HG03064 (cell line): ENCODE measurements around the gene WDR59.
"Not testable (repeated sequence)": the region's sequence is repeated elsewhere in the genome, so short reads cannot be mapped to it uniquely, and the experiment has no call there.

Experiments
- ATAC-seq: cut with Tn5 transposase; IDR thresholded peaks from one replicate; pipeline ENCODE4 v1.9.1; 2021; ENCODE audit warnings: low read depth; ENCODE audit not compliant: unreplicated experiment

WDR59 gene

DNA sequence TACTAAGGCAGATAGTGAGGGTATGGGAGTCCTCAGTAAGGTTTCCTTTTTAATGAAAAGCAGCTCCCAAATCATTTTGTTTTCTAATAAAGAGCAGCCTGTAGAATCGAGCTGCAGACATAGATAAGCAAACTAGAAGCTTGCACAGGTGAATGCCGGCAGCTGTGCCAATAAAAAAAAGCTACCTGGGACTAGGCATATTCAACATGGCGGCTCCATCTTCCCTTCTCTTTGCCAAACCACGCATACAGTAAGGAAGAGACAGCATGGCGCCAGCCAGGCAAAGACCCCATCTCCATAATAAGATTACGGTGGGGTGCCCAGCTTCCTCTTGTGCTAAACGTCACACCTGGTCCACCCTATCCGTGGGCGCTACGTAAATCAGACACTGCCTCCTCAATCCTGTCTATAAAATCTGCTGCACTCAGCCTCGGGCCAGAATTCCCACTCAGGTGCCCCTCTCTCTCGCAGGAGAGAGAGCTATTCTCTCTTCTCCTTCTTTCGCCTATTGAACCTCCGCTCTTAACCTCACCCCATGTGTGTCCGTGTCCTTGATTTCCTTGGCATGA, 117.6 kb downstream of the WDR59 start:
- ATAC-seq: no peak

DNA sequence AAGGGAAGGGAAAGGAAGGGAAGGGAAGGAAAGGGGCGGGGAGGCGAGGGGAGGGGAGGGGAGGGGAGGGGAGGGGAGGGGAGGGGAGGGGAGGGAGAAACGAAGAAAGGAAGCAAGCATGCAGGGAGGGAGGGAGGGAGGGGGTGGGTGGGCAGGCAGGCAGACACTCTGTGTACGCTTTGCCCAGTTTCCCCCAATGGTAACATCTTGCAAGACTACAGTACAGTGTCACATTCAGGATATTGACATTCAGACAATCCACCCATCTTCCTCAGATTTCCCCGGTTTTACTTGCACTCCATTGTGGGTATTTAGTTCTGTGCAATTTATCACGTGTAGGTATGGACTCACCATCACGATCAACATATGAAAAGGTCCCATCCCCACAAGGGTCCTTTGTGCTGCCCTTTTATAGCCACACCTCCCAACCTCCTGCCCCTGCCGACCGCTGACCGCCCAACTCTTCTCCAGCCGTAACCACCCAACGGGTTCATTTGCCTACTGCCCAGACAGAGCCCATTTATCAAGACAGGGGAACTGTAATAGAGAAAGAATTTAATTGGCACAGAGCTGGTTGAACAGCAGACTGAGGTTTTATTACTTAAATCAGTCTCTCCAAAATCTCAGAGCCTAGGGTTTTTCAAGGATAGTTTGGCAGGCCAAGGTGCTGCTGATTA, 118.9 kb downstream of the WDR59 start:
- ATAC-seq: no peak

DNA sequence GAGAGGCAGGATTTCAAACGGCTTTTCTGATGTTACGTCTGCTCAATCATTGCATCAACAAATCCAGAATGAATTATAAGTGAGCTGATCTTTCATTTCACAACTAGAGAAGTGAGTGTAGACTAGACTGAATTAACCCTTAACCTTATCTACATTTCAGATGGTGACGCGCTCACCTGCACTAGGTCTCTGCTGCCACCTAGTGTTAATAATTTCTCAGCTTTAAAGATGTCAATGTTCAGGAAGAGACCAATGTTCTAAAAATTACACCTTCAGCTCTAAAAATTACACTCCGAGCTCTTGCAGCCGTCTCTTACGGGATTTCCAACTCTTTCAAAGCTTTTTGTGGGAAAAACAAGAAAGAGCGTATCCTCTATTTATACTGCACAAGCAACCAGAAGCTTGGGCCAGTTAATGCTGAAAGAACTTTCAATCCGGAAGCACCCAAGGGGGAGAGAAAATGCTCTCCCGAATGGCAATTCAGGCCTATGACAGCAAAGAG, 122.1 kb downstream of the WDR59 start:
- ATAC-seq: no peak

DNA sequence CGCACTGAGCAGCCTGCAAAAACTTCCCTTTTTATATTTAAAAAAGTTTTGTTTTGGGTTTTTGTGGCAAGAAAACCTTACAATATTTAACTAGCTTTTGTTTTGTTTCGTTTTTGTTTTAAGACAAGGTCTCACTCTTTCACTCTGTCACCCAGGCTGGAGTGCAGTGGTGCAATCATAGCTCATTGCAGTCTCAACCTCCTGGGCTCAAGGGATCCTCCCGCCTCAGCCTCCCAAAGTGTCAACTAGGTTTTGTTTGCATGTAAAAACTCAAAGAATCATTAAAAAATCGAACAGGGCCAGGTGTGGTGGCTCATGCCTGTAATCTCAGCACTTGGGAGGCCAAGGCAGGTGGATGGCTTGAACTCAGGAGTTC, 132.4 kb downstream of the WDR59 start:
- ATAC-seq: no peak

DNA sequence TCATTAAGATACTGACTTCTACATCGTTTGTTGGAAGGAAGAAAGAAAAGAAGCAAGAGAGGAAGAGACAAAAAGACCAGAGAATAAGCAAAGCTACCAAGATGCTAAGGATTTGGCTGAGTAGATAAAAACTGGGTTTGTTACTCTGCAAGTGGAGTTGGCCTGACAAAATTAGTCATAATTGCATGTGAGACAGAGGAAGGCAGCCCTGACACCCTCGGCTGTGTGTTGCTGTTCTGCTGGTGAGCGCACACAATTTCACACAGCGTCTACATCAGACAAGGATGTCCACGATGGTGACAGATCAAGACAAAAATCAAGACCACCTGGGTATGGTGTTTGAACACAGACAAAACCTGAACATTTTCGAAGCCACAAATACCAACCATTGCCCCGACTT, 134.9 kb downstream of the WDR59 start:
- no peak for ATAC-seq

DNA sequence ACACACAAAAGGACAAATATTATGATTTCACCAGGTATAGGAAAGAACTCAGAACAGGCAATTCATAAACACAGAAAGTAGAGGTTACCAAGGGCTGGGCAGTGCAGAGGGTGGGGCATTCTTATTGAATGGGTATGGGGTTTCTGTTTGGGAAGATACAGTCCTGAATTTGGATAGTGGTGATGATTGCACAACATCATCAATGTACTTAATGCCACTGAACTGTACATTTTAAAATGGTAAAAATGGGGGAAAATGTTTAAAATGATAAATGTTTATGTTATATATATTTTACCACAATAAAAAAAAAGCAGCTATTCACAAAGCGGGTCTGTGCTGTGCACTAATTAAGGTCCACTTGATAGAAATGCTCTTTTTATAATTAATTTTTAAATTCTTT, 137.7 kb downstream of the WDR59 start:
- ATAC-seq: no peak

DNA sequence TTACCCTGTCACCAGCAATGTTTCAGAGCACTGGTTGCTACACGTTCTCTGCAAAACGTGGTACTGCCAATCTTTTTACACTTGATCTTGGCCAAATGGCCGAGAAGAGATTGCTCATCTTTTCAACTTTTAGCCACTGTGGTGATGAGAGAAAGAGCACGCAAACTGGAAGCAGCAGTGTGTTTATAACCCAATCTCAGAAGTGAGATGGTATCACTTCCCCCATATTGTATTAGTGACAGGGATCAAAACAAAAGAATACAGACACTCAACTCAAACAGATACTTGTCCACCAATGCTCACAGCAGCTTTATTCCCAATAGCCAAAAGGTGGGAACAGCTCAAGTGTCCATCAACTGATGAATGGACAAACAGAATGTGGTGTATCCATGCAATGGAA, 138.2 kb downstream of the WDR59 start:
- no peak for ATAC-seq

DNA sequence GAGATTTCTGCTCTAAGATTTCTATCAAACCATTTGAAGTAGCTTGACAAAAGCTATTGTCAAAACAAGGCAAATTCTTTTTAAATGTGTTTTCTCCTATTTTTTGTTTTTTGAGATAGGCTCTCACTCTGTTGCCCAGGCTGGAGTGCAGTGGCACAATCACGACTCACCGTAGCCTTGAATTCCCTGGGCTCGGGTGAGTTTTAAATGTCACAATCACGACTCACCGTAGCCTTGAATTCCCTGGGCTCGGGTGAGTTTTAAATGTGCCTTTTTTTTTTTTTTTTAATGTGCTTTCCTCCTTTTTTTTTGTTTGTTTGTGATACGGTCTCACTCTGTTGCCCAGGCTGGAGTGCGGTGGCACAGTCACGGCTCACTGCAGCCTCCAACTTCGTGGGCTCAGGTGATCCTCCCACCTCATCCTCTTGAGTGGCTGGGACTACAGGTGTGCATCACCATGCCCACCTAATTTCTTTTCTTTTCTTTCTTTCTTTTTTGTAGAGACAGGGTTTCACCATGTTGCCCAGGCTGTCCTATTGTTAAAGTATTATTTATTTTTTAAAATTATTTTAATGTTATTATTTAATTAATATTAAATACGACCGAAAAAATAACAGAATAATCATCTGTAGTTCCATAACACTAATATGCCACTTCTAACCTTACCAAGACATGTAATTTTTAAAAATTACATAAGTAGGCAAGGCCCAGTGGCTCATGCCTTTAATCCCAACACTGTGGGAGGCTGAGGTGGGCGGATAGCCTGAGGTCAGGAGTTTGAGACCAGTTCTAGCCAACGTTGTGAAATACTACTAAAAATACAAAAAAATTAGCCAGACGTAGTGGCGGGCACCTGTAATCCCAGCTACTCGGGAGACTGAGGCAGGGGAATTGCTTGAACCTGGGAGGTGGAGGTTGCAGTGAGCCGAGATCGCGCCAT, 140.6 kb downstream of the WDR59 start:
- ATAC-seq: no peak

DNA sequence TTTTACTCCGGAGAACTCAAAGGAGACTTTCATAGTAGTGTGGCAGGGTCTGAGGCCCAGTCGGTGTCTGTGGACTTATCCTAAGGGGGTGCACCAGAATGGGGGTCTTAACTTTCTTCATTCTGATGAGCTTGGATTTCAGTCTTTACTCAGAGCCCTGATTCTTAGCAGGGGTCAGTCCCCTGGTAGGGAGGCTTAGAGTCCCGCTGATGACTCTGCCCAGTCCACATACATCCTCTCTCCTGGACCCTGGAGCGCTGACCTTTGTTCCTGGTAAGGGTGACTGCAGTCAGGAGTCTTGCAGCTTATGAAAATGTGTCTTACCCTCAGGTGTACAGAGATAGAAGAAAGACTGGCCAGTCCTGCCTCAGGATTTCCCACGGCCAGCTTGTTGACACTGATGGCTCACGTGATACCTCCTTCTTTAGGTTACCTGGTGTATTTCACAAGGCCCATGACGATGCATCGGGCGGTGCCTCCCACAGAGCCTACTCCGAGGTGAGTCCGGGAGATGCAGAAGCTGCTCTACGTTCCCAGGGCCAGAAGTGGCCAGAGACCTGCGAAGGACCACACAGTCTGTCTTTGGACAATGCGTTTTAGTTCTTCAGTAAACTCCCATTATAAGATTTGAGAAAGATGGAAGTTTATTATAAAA, 141.4 kb downstream of the WDR59 start:
- not testable (repeated sequence) for ATAC-seq

DNA sequence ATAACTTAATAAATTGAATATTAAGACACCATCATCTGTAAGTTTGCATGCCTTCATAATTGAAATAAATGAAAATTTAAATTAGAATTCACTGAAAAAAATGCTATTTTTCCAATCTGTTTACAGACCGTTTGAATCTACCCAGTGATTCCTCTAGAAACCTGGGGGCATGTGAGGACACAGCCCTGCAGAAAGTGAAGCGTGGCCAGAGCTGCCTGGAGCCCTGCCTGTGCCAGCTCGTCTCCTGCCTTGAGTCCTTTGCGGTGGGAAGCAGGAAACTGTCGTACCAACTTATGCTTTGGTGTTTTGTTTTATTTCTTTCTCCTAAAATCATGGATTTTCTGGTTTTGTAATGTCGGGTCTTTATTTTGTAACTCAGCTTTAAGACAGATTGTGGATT, 142.5 kb downstream of the WDR59 start:
- ATAC-seq: no peak

DNA sequence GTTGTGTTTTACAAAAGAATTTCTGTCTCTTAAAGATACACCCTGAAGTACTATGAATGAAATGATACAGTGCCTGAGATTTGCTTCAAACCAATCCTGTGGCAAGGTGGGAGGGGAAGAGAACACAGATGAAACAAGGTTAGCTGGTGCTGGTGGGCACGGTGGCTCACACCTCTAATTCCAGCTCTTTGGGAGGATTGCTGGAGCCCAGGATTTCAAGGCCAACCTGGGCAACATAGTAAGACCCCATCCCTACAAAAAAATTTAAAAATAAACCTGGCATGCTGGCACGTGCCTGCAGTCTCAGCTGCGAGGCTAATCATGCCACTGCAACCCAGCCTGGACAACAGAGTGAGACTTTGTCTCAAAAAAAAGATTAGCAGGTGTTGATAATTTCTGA, 143.0 kb downstream of the WDR59 start:
- ATAC-seq: no peak

DNA sequence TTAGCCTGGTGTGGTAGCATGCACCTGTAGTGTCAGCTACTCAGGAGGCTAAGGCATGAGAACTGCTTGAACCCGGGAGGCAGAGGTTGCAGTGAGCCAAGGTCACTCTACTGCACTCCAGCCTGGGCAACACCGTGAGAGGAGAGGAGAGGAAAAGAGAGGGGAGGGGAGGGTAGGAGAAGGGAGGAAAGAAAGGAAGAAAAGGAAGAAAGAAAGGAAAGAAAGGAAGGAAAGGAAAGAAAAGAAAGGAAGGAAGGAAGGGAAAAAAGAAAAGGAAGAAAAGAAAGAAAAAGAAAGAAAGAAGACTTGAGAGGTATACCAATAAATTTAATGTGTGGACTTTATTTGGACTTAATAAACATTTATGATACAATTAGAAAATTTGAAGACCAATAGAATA, 143.5 kb downstream of the WDR59 start:
- ATAC-seq: no peak

DNA sequence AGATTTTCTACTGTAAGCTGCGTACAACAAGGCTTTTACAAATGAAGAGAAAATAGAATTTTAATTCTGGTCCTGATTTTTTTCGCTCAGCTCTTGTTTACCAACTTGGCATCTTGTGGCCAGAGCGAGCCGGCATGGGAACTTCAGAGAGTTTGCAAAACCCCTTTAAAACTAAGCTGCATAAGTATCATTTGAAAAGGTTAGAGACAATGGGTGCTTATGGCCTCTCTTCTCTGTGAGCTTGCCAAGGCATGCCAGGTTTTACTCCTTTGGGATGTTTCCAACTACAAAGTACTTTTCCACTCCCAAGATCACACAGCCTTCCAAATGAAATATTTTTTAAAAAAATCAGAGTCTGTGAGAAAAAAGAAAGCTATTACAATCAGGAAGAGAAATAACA, 147.9 kb downstream of the WDR59 start:
- ATAC-seq: no peak

DNA sequence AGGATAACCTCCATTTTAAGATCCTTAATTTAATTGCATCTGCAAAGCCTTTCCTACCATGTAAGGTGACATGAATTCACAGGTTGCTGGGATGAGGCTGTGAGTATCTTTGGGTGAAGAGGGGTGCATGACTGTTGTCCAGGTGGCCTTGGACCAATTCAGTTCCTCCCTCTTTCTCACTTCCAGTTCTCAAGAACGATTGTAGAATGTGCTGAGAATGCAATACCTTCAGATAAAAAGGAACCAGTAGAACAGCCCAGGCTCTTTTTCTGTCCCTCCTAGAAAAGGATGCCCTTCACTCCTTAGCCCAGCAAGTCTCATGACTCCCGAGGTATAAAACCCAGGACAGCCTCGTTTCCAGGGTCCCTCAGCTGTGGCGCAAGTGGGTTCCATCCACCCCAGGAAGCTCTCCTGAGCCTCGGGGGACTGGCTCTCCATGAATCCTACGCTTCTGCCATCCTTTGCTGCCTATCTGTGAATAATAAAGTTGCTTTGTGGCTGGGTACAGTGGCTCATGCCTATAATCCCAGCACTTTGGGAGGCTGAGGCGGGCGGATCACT, 148.7 kb downstream of the WDR59 start:
- ATAC-seq: no peak

DNA sequence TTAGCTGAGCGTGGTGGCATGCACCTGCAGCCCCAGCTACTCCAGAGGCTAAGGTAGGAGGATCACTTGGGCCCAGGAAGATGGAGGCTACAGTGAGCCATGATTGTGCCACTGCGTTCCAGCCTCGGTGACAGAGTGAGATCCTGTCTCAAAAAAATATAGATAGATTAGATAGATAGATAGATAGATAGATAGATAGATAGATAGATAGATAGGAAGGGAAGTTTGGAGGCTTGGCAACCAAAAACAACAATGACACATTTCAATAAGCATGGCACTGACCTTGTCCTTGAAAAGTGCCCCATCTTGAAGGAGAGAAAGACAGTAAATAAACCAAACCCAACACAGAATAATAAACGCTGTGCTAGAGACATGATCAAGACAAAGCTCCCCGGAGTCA, 152.7 kb downstream of the WDR59 start:
- ATAC-seq: no peak

DNA sequence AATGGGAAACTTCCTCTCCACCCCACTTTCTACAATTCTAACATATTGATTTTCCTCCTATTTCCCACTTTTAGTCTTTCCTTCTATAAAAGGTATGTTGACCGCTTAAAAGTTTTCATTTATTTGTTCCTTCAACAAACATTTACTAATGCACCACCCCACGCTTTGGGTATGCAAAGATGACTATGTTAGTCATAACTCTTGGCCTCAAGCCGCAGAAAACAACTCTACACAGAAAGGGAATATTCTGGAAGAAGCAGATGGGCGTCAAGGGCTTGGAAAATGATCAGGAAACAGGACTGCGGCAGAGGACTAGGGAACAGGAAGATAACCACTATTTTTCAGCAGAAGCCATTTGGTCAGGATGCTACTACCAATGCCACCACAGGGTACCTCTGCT, 153.5 kb downstream of the WDR59 start:
- ATAC-seq: no peak

DNA sequence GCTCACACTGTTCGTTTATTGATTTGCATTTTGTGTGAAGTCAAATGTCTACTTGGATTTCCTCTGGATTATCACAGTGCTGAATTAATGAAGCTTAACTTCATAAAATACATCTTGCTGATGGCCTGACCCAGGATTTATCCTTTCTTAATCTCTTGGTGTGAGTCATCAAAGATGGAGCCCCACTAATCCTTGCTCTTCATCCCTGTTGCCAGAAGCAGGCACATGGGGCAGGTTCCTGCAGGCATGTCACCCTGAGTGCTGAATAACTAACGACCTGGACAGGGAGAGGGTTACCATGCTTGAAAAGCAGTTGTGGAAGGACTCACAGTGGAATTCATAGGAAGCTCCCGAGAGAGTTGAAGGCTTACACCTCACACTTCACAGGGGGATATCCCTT, 154.3 kb downstream of the WDR59 start:
- no peak for ATAC-seq

DNA sequence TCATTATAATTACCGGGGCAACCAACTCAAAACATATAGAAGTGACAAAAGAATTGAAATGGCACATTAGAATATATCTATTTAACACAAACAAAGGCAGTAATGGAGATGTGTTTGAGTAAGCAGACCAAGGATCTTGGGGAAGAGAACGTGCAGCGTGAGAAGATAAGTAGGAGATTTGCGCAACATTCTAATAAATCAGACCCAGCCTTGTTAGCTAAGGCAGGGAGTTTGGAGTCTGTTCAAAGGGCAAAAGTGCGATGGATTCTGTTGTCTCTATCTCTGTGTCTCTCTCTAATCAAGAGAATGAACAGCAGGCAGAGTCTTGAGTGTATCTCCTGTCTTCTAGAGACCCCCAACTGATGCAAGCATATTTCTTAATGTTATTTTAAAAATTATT, 155.3 kb downstream of the WDR59 start:
- ATAC-seq: no peak

DNA sequence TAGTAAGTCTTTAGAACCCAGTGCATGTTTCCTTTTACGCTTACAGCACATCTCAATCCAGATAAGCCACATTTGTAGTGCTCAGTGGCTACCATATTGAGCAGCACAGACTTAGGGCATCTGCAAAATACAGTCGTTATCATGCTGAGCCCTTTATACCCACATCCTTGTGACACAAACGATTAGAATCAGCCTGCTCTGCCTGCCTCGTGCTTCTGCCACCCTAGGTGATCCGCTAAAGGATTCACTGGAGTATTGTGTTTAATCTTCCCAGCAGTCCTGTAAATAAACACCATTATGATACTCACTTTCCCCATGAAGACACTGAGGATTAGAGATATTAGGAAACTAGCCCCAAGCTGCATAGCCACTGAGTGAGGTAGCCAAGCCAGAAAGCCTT, 159.0 kb downstream of the WDR59 start:
- no peak for ATAC-seq

DNA sequence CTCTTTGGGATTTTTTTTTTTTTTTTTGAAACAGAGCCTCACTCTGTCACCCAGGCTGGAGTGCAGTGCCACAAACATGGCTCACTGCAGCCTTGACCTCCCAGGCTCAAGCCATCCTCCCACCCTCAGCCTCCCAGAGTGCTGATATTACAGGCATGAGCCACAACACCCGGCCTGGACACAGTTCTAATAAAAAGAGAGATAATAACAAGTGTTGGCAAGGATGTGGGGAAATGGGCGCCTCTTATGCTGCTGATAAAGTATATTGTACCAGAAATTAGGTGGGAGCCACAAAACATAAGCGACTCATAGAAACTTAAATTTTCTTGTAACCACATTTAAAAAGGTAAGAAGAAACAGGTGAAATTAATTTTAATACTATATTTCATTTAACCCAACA, 159.9 kb downstream of the WDR59 start:
- ATAC-seq: no peak
